Measurements from ENCODE around the gene KCTD13. TPM values are rescaled to one million over a fixed set of nuclear protein-coding genes. Genes with fewer than 3 reads are reported as not detected.
"Not testable (repeated sequence)": the region's sequence is repeated elsewhere in the genome, so short reads cannot be mapped to it uniquely, and the experiment has no call there.

Gene KCTD13
- total RNA-seq, 4 donors from 2014 or later = 7.1 to 44.5 (median 20.0) TPM

DNA sequence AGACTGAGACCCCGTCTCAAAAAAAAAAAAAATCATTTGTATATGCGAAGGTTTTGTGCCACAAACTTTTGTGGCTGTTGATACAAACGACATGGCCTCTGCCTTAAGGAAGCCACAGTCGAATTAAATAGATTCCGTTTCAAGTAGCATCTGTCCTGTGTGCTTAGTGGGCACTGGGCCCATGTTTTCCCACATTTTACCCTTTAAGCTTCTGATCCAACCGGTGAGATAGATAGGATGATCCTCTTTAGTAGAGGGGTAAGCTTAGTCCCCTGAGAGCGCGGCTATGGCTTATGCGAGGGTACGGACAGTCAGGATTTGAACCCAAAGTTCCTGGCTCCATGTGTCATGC is 35.1 kb upstream of the KCTD13 start:
- DNase-seq (ENCODE audit: low spot score) (no peak), ATAC-seq (ENCODE audit: low FRiP score) (no peak)
- TF ChIP-seq, protein P1, sequence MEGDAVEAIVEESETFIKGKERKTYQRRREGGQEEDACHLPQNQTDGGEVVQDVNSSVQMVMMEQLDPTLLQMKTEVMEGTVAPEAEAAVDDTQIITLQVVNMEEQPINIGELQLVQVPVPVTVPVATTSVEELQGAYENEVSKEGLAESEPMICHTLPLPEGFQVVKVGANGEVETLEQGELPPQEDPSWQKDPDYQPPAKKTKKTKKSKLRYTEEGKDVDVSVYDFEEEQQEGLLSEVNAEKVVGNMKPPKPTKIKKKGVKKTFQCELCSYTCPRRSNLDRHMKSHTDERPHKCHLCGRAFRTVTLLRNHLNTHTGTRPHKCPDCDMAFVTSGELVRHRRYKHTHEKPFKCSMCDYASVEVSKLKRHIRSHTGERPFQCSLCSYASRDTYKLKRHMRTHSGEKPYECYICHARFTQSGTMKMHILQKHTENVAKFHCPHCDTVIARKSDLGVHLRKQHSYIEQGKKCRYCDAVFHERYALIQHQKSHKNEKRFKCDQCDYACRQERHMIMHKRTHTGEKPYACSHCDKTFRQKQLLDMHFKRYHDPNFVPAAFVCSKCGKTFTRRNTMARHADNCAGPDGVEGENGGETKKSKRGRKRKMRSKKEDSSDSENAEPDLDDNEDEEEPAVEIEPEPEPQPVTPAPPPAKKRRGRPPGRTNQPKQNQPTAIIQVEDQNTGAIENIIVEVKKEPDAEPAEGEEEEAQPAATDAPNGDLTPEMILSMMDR (IDR thresholded peaks at IDR 0.05) = no peak

DNA sequence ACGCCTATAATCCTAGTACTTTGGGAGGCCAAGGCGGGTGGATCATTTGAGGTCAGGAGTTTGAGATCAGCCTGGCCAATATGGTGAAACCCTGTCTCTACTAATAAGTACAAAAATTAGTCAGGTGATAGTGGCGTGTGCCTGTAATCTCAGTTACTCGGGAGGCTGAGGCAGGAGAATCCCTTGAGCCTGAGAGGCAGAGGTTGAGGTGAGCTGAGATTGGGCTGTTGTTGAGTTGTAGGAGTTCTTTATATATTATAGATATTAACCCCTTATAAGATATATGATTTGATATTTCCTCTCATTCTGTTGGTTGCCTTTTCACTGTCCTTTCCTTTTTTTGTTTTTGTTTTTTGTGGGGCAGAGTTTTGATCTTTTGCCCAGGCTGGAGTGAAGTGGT is 33.8 kb upstream of the KCTD13 start:
- DNase-seq (ENCODE audit: low spot score); ATAC-seq (ENCODE audit: low FRiP score): not testable (repeated sequence)

DNA sequence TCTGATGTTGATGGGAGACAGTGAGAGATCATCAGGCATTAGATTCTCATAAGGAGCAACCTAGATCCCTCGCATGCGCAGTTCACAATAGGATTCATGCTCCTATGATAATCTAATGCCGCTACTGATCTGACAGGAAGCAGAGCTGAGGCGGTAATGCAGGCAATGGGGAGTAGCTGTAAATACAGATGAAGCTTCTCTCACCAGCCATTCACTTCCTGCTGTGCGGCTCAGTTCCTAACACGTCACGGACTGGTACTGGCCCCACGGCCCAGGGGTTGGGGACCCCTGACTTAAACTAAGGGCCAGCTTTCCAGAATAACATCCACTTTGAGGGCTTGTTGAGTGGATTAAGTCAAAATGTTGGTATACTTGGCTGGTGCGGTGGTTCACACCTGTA is 33.3 kb upstream of the KCTD13 start:
- DNase-seq (ENCODE audit: low spot score) (no peak), ATAC-seq (ENCODE audit: low FRiP score) (no peak)
- TF ChIP-seq, protein P1 (IDR thresholded peaks at IDR 0.05) = no peak

DNA sequence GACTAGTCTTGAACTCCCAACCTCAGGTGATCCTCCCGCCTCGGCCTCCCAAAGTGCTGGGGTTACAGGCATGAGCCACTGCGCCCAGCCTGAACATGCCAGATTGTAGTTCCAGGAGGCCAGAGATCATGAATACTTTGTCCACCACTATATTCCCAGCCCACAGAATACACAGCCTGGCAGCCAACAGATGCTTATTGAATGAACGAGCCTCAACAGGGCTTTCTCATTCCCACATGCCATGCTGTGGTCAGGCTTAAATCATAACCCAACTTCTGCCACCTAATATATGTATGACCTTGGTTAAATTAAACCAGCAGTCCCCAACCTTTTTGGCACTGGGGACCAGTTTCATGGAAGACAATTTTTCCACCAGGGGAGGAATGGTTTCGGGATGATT is 32.7 kb upstream of the KCTD13 start:
- DNase-seq (ENCODE audit: low spot score) (no peak), ATAC-seq (ENCODE audit: low FRiP score) (no peak)
- TF ChIP-seq, protein P1 (IDR thresholded peaks at IDR 0.05) = no peak

DNA sequence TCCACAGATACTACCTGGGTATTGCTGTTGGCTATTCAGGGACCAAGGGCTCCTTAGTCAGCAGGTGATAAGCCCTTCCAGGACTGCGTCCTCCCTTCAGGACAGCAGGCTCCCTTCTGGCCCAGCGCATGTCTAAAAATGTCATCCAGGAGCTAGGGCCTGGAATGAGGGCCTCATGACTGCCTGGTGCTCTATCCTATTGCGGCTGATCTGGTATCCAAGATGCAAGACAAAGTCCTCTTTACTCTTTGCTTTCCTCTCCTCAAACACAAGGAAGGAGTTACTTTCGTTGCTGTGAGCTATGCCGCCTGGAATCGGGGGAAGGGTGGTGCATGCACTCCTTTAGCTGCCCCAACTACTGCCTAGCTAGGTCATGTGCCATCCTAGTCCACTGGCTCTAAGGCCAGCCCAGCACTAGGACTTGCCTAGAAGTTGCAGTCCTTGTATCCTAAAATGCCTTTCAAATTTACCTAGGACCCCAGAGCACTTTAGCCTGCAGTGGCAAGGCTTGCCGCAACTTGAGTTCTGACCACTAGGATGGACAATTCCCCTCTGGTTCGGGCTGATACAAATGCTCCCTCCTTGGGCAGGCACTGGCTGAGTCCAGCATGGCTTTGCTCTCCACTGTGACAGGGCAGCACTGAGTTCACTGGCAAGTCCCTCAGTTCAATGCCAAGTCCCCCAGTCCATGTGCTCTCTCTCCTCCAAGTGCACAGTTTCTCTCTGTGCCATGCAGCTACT is 25.8 kb upstream of the KCTD13 start:
- TF ChIP-seq, protein P1 (IDR thresholded peaks at IDR 0.05) = no peak
- DNase-seq (ENCODE audit: low spot score) = no peak
- no peak for ATAC-seq (ENCODE audit: low FRiP score)

DNA sequence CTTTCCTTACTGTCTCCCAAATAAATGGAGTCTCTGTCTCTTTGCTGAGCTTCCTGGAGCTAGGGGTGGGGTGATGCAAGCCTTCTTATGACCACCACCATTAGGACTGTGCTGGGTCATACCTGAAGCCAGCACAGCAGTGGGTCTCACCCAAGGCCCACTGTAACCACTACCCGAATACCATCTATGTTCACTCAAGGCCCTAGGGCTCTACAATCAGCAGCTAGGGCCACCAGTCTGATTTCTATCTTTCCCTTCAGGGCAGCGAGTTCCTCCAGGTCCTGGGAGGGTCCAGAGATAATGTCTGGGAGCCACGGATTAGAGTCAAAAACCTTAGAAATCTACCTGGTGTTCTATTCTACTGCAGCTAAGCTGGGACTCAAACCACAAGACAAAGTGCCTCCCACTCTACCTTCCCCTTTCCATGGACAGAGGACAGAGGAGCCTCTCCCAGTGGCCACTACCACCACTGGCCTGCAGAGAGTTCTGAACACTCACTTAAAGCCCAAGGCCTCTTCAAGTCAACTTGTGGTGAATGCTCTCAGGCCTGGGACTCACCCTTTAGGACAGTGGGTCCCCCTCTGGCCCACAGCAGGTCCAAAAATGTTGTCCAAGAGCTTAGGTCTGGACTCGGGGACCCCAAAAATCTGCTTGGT is 24.9 kb upstream of the KCTD13 start:
- TF ChIP-seq, protein P1 (IDR thresholded peaks at IDR 0.05) = no peak
- no peak for ATAC-seq (ENCODE audit: low FRiP score)
- DNase-seq (ENCODE audit: low spot score) = no peak

DNA sequence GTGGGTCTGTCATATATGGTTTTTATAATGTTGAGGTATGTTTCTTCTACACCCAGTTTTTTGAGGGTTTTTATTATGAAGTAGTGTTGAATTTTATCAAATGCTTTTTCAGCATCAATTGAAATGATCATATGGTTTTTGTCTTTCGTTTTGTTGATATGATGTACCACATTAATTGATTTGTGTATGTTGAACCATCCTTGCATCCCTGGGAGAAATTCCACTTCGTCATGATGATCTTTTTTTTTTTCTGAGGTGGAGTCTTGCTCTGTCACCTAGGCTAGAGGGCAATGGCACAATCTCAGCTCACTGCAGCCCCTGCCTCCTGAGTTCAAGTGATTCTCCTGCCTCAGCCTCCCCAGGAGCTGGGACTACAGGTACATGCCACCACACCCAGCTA is 21.9 kb upstream of the KCTD13 start:
- TF ChIP-seq, protein P1 (IDR thresholded peaks at IDR 0.05) = no peak
- no peak for DNase-seq (ENCODE audit: low spot score)
- ATAC-seq (ENCODE audit: low FRiP score) = no peak
